HepG2 (cell line): ENCODE measurements around the gene MOGAT3. TPM values are rescaled to one million over a fixed set of nuclear protein-coding genes. Genes with fewer than 3 reads are reported as not detected.

ENCODE experiments used
- ATF2 ChIP-seq: sonication (generic); formaldehyde crosslinking; IDR thresholded peaks from 2 replicates; pipeline ENCODE4 v1.4.0; 2020; ENCODE audit warnings: missing genetic modification reagents
- BORCS8-MEF2B ChIP-seq: sonication (generic); formaldehyde crosslinking; IDR thresholded peaks from 2 replicates; pipeline ENCODE4 v1.8.0; 2022; ENCODE audit warnings: mild to moderate bottlenecking, missing genetic modification reagents
- CCDC6 ChIP-seq: sonication (generic); formaldehyde crosslinking; IDR thresholded peaks from 2 replicates; pipeline ENCODE4 v1.8.1; 2022; ENCODE audit warnings: mild to moderate bottlenecking, missing genetic modification reagents, moderate library complexity
- DBP ChIP-seq: sonication (generic); formaldehyde crosslinking; IDR thresholded peaks from 2 replicates; pipeline ENCODE4 v1.4.0; 2020; ENCODE audit warnings: missing genetic modification reagents; ENCODE audit errors: not compliant biosample characterization
- KIAA2018 ChIP-seq: sonication (generic); formaldehyde crosslinking; IDR thresholded peaks from 2 replicates; pipeline ENCODE4 v1.5.0; 2020; ENCODE audit warnings: mild to moderate bottlenecking, missing genetic modification reagents, borderline replicate concordance
- KMT2A ChIP-seq: sonication (generic); formaldehyde crosslinking; IDR thresholded peaks from 2 replicates; pipeline ENCODE4 v1.4.0; 2020; ENCODE audit warnings: missing genetic modification reagents
- POLR2G ChIP-seq: fragments of 200-400 bp; formaldehyde crosslinking; IDR thresholded peaks from 2 replicates; pipeline ENCODE4 v1.6.1; 2018; ENCODE audit warnings: mild to moderate bottlenecking, low read depth, low read length, moderate library complexity
- STAT5B ChIP-seq: sonication (generic); formaldehyde crosslinking; IDR thresholded peaks from 2 replicates; pipeline ENCODE4 v1.4.0; 2020; ENCODE audit warnings: missing genetic modification reagents
- TARDBP ChIP-seq: sonication (generic); formaldehyde crosslinking; IDR thresholded peaks from 2 replicates; pipeline ENCODE4 v1.8.0; 2022; ENCODE audit warnings: mild to moderate bottlenecking, missing genetic modification reagents
- THAP11 ChIP-seq: IDR thresholded peaks from 2 replicates; pipeline ENCODE4 v1.6.1; 2016; ENCODE audit warnings: missing biosample characterization, missing genetic modification reagents
- ZNF207 ChIP-seq: fragments of 450-650 bp; IDR thresholded peaks from 2 replicates; pipeline ENCODE4 v1.6.1; 2016; ENCODE audit warnings: antibody characterized with exemption, borderline replicate concordance
- ZNF430 ChIP-seq: sonication (generic); formaldehyde crosslinking; IDR thresholded peaks from 2 replicates; pipeline ENCODE4 v1.9.0; 2021; ENCODE audit warnings: mild to moderate bottlenecking, missing genetic modification reagents
- ZNF7 ChIP-seq: IDR thresholded peaks from 2 replicates; pipeline ENCODE4 v1.6.1; 2016; ENCODE audit warnings: missing biosample characterization, missing genetic modification reagents
- ZNF746 ChIP-seq: sonication (generic); formaldehyde crosslinking; IDR thresholded peaks from 2 replicates; pipeline ENCODE4 v1.8.0; 2022; ENCODE audit warnings: mild to moderate bottlenecking, missing genetic modification reagents
- ZNF749 ChIP-seq: sonication (generic); formaldehyde crosslinking; IDR thresholded peaks from 2 replicates; pipeline ENCODE4 v1.8.0; 2022; ENCODE audit warnings: mild to moderate bottlenecking, missing genetic modification reagents, moderate library complexity, borderline replicate concordance
- ZNF761 ChIP-seq: sonication (generic); formaldehyde crosslinking; conservative IDR thresholded peaks from 2 replicates; pipeline ENCODE4 v1.4.0; 2020; ENCODE audit warnings: mild to moderate bottlenecking, missing genetic modification reagents
- polyA plus RNA-seq, 8 experiments: library from polyadenylated mRNA; depleted of rRNA in 3 of 8; stranded (reverse) in 7 of 8; unstranded in 1 of 8; fragments of >200 nt; fragmentation: Illumina TruSeq in 4 of 8; extraction: Trizol in 4 of 8; gene quantifications; 2 replicates each; pipeline versions ENCODE4 v1.2.1 to v1.2.3, GENCODE V29; 2011 to 2016; ENCODE audit warnings: low read depth in 4 of 8, missing spikeins in 1 of 8, mixed read lengths in 1 of 8; ENCODE audit not compliant: insufficient read depth in 1 of 8
- total RNA-seq, 5 experiments: library from RNA; depleted of rRNA; stranded (reverse); fragments of >200 nt; fragmentation: Illumina TruSeq; extraction: Trizol; gene quantifications; 2 replicates each; pipeline ENCODE4 v1.2.3, GENCODE V29; 2016; ENCODE audit warnings: low read depth in 1 of 5
- TF ChIP-seq, protein P1 (sequence below): fragments of 450-650 bp; IDR thresholded peaks from 2 replicates; pipeline ENCODE4 v1.6.1; 2016

The MOGAT3 gene
- total and polyA plus RNA-seq, 2 of the 13 experiments (the other 11 are each of a cell fraction or from before 2014, with no cell fraction given) = 22.5 to 30.5 TPM

- TF ChIP-seq KMT2A (CRISPR knock-in tag) = no peak; the same call in 1 of the 2 replicates
- TF ChIP-seq, protein P1, sequence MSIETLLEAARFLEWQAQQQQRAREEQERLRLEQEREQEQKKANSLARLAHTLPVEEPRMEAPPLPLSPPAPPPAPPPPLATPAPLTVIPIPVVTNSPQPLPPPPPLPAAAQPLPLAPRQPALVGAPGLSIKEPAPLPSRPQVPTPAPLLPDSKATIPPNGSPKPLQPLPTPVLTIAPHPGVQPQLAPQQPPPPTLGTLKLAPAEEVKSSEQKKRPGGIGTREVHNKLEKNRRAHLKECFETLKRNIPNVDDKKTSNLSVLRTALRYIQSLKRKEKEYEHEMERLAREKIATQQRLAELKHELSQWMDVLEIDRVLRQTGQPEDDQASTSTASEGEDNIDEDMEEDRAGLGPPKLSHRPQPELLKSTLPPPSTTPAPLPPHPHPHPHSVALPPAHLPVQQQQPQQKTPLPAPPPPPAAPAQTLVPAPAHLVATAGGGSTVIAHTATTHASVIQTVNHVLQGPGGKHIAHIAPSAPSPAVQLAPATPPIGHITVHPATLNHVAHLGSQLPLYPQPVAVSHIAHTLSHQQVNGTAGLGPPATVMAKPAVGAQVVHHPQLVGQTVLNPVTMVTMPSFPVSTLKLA = no peak
- TF ChIP-seq CCDC6 (CRISPR knock-in tag) = peak; percentile 60; the same call in 1 of the 2 replicates
- 0 out of 2 replicates have a peak, but pooled peaks have one; percentile 45 for TF ChIP-seq ZNF761 (CRISPR knock-in tag)
- TF ChIP-seq BORCS8-MEF2B (CRISPR knock-in tag) = peak; percentile 56; the same call in 1 of the 2 replicates
- no peak for TF ChIP-seq KIAA2018 (CRISPR knock-in tag)
- TF ChIP-seq THAP11 = 0 out of 2 replicates have a peak, but pooled peaks have one; percentile 12
- no peak for TF ChIP-seq STAT5B (CRISPR knock-in tag)
- peak; percentile 39; the same call in 1 of the 2 replicates for TF ChIP-seq ATF2
- TF ChIP-seq DBP (CRISPR knock-in tag) = peak; percentile 23
- 0 out of 2 replicates have a peak, but pooled peaks have one; percentile 36 for TF ChIP-seq ZNF749 (CRISPR knock-in tag)
- no peak for TF ChIP-seq ZNF7 (CRISPR knock-in tag)
- TF ChIP-seq TARDBP (CRISPR knock-in tag) = peak; percentile 14; the same call in 1 of the 2 replicates
- no peak for TF ChIP-seq ZNF746 (CRISPR knock-in tag)
- peak; percentile 68 for TF ChIP-seq ZNF430 (CRISPR knock-in tag)
- peak; percentile 81 for TF ChIP-seq POLR2G
- TF ChIP-seq ZNF207 = no peak
Observed at GRCh38 chr7:101201695-101202602, 1.1 kb upstream of the MOGAT3 start (continued).
